HCT116 (cell line): ENCODE data around the gene AMER3. TPM values are rescaled to one million over a fixed set of nuclear protein-coding genes. Genes with fewer than 3 reads are reported as not detected.
"Not testable (repeated sequence)": the region's sequence is repeated elsewhere in the genome, so short reads cannot be mapped to it uniquely, and the experiment has no call there.

ENCODE experiments used
- ATAC-seq: fragments of 200-7000 bp; cut with Tn5 transposase; 2 replicates; pipeline ENCODE4 v1.9.1; 2020; ENCODE audit warnings: mild to moderate bottlenecking, moderate library complexity
- BruUV-seq: library from RNA; stranded (reverse); fragments of 400-500 nt; replicated peaks from 2 replicates; lab custom pipeline; 2021; lab: Mats Ljungman, UMichigan
- CTCF ChIA-PET: fragments of 300-600 bp; sonication (Branson Sonifier 250); formaldehyde crosslinking; loops from one replicate; lab custom pipeline; 2021; ENCODE audit warnings: antibody characterized with exemption; lab: Charles Lee
- POLR2A ChIA-PET: fragments of 300-600, 350-600 bp; sonication (Branson Sonifier 250); formaldehyde crosslinking; loops from one replicate; lab custom pipeline; 2021; ENCODE audit warnings: antibody characterized with exemption; lab: Charles Lee
- RAD21 ChIA-PET, 2 experiments: fragments of 300-600 bp; sonication (Branson Sonifier 250); formaldehyde crosslinking; loops; one replicate each; lab custom pipeline; 2023; ENCODE audit warnings: low total read pairs in 2 of 2; ENCODE audit not compliant: uncharacterized antibody in 2 of 2, unreplicated experiment in 2 of 2, low non-redundant PET in 1 of 2; lab: Charles Lee
- DNase-seq: peaks from one replicate; pipeline ENCODE4 v3.0.0-alpha.2; 2010; ENCODE audit warnings: low read depth, low spot score
- H2AFZ ChIP-seq: fragments of 200-600 bp; shearing (Covaris generic), sonication (generic); 2 replicates; pipeline ENCODE4 v1.6.1; 2017; ENCODE audit warnings: low read depth, mixed run types, mixed read lengths, antibody characterized with exemption, low read length; ENCODE audit not compliant: poor library complexity, severe bottlenecking
- H3K27ac ChIP-seq: 2 replicates; pipeline ENCODE4 v1.5.1; 2012; ENCODE audit warnings: low read depth, low read length
- H3K27me3 ChIP-seq: fragments of 200-600 bp; sonication (generic); 2 replicates; pipeline ENCODE4 v1.6.1; 2016; ENCODE audit warnings: mixed run types, low read length, mixed read lengths; ENCODE audit not compliant: insufficient read depth
- H3K36me3 ChIP-seq, 2 experiments: fragments of 200-500 bp in 1 of 2; fragments of 200-600 bp in 1 of 2; sonication (Bioruptor generic) in 1 of 2; sonication (generic) in 1 of 2; 2 replicates each; pipeline versions ENCODE4 v1.5.1 to v1.6.1; 2014 to 2016; ENCODE audit warnings: low read length in 2 of 2, inconsistent platforms in 1 of 2, mixed read lengths in 1 of 2, mixed run types in 1 of 2; ENCODE audit not compliant: insufficient read depth in 2 of 2, control insufficient read depth in 1 of 2
- H3K4me1 ChIP-seq, 2 experiments: fragments of 200-600 bp in 1 of 2; sonication (generic) in 1 of 2; 2 replicates each; pipeline versions ENCODE4 v1.5.1 to v1.6.1; 2012 to 2017; ENCODE audit warnings: low read length in 2 of 2, inconsistent platforms in 1 of 2, mild to moderate bottlenecking in 1 of 2, mixed read lengths in 1 of 2, mixed run types in 1 of 2, moderate library complexity in 1 of 2; ENCODE audit not compliant: insufficient read depth in 2 of 2, control insufficient read depth in 1 of 2
- H3K4me2 ChIP-seq: fragments of 200-600 bp; sonication (generic); 2 replicates; pipeline ENCODE4 v1.6.1; 2017; ENCODE audit warnings: mixed run types, low read length, mixed read lengths
- H3K4me3 ChIP-seq, 2 experiments: fragments of 200-600 bp in 1 of 2; sonication (generic) in 1 of 2; replicated peaks in 1 of 2; 2 replicates each; pipeline ENCODE4 v1.5.1; 2011 to 2016; ENCODE audit warnings: low read length in 2 of 2, control low read depth in 1 of 2, low read depth in 1 of 2, mild to moderate bottlenecking in 1 of 2, mixed read lengths in 1 of 2, mixed run types in 1 of 2
- H3K79me2 ChIP-seq: fragments of 200-600 bp; sonication (generic); 2 replicates; pipeline ENCODE4 v1.6.1; 2017; ENCODE audit warnings: mild to moderate bottlenecking, mixed run types, low read length, moderate library complexity, mixed read lengths; ENCODE audit not compliant: insufficient read depth
- H3K9ac ChIP-seq: fragments of 200-600 bp; sonication (generic); 2 replicates; pipeline ENCODE4 v1.6.1; 2016; ENCODE audit warnings: low read length, mixed read lengths
- H3K9me2 ChIP-seq: fragments of 200-600 bp; sonication (generic), shearing (Covaris generic); 2 replicates; pipeline ENCODE4 v1.6.1; 2017; ENCODE audit warnings: mixed run types, mild to moderate bottlenecking, moderate library complexity; ENCODE audit not compliant: insufficient read depth
- H3K9me3 ChIP-seq, 2 experiments: fragments of 200-500 bp in 1 of 2; fragments of 200-600 bp in 1 of 2; sonication (Bioruptor generic) in 1 of 2; sonication (generic) in 1 of 2; 2 replicates each; pipeline ENCODE4 v1.6.1; 2014 to 2017; ENCODE audit warnings: low read length in 2 of 2, mixed read lengths in 2 of 2, inconsistent platforms in 1 of 2, low read depth in 1 of 2, mild to moderate bottlenecking in 1 of 2, mixed run types in 1 of 2, moderate library complexity in 1 of 2; ENCODE audit not compliant: control insufficient read depth in 1 of 2, insufficient read depth in 1 of 2
- H4K20me1 ChIP-seq: fragments of 200-600 bp; sonication (generic), shearing (Covaris generic); 2 replicates; pipeline ENCODE4 v1.6.1; 2017; ENCODE audit warnings: mixed run types, mild to moderate bottlenecking, moderate library complexity; ENCODE audit not compliant: insufficient read depth
- CBX3 ChIP-seq: IDR thresholded peaks from 2 replicates; pipeline ENCODE4 v1.6.1; 2012; ENCODE audit warnings: low read depth
- EGR1 ChIP-seq: IDR thresholded peaks from 2 replicates; pipeline ENCODE4 v1.6.1; 2012; ENCODE audit warnings: low read depth
- SP1 ChIP-seq: IDR thresholded peaks from 2 replicates; pipeline ENCODE4 v1.6.1; 2012; ENCODE audit warnings: low read depth
- ZBTB33 ChIP-seq: IDR thresholded peaks from 2 replicates; pipeline ENCODE4 v1.6.1; 2011; ENCODE audit warnings: mild to moderate bottlenecking, low read length, moderate library complexity; ENCODE audit not compliant: insufficient replicate concordance; ENCODE audit errors: extremely low read depth
- ZFX ChIP-seq: fragments of 450-650 bp; IDR thresholded peaks from 2 replicates; pipeline ENCODE4 v1.6.1; 2017
- intact Hi-C: fragments of 100-400 bp; cut with micrococcal nuclease; formaldehyde crosslinking; loops from 2 replicates; pipeline ENCODE4 v1.10.0; 2022
- total RNA-seq: library from RNA; stranded (reverse); gene quantifications from one replicate; pipeline ENCODE4 v1.2.1, GENCODE V29; 2021; ENCODE audit not compliant: unreplicated experiment

The AMER3 gene
- total RNA-seq, 1 experiment from 2014 or later = not detected

- no peak overlapping the region for H3K4me2 ChIP-seq
- TF ChIP-seq ZFX (no peak), CBX3 (no peak), ZBTB33 (no peak), EGR1 (no peak), SP1 (no peak)
- no peak overlapping the region for H3K27ac ChIP-seq
- H3K4me1 ChIP-seq = peaks cover 0 to 7% of the 10 kb centered on the region in 2 experiments; a peak in 2 of 4 replicates
- no peak overlapping the region for H3K4me3 ChIP-seq
- no peak overlapping the region for H3K9ac ChIP-seq
- H3K9me3 ChIP-seq = no peaks in the 10 kb centered on the region
- RAD21 ChIA-PET = no interaction called here
- H4K20me1 ChIP-seq = no peaks in the 10 kb centered on the region
- H3K79me2 ChIP-seq = no peaks in the 10 kb centered on the region
- no peaks in the 10 kb centered on the region for H3K36me3 ChIP-seq
- no TSS peak for BruUV-seq
- H2AFZ ChIP-seq = no peak overlapping the region
- CTCF ChIA-PET = no interaction called here
- no peaks in the 10 kb centered on the region for H3K9me2 ChIP-seq
- POLR2A ChIA-PET = no interaction called here
- intact Hi-C loops = no loop called here
- H3K27me3 ChIP-seq = no peaks in the 10 kb centered on the region
- no peak for DNase-seq
- no peak for ATAC-seq
Observed at GRCh38 chr2:130729322-130730299, 25.7 kb upstream of the AMER3 start.

GRCh38 chr2:130732257-130732656, 23.1 kb upstream of the AMER3 start:
- H3K9me2 ChIP-seq, BruUV-seq, DNase-seq, H2AFZ ChIP-seq, H4K20me1 ChIP-seq, H3K9ac ChIP-seq, intact Hi-C loops, H3K4me3 ChIP-seq, H3K4me1 ChIP-seq, H3K27ac ChIP-seq, RAD21 ChIA-PET, POLR2A ChIA-PET, H3K36me3 ChIP-seq, CTCF ChIA-PET, H3K4me2 ChIP-seq, H3K79me2 ChIP-seq, ATAC-seq, H3K9me3 ChIP-seq, H3K27me3 ChIP-seq: not testable (repeated sequence)
